GM12892 (cell line): ENCODE data around the gene CGNL1.

Source experiments
- DNase-seq: peaks from one replicate; pipeline ENCODE4 v3.0.0; 2011; ENCODE audit not compliant: insufficient read length
- FAIRE-seq: peaks from 2 replicates; lab custom pipeline; 2011; peaks lifted over from hg19 to GRCh38; lab: Jason Lieb, UNC
- POLR2A ChIP-seq: IDR thresholded peaks from 2 replicates; pipeline ENCODE4 v1.6.1; 2011; ENCODE audit warnings: low read depth, low read length, control low read depth
- POLR2AphosphoS5 ChIP-seq: IDR thresholded peaks from 2 replicates; pipeline ENCODE4 v1.6.1; 2011; ENCODE audit warnings: low read depth, low read length, control low read depth
- TAF1 ChIP-seq: IDR thresholded peaks from 2 replicates; pipeline ENCODE4 v1.6.1; 2011; ENCODE audit warnings: low read depth, mild to moderate bottlenecking, control low read depth, low read length, borderline replicate concordance

Gene CGNL1

GRCh38 chr15:57355259-57355658, 21.0 kb upstream of the CGNL1 start:
- TF ChIP-seq POLR2AphosphoS5 = no peak
- no peak for TF ChIP-seq POLR2A
- TF ChIP-seq TAF1 = no peak
- FAIRE-seq = no peak
- no peak for DNase-seq

GRCh38 chr15:57356178-57356577, 20.1 kb upstream of the CGNL1 start:
- no peak for FAIRE-seq
- no peak for TF ChIP-seq POLR2AphosphoS5
- TF ChIP-seq POLR2A = no peak
- no peak for TF ChIP-seq TAF1
- no peak for DNase-seq

- DNase-seq (no peak), FAIRE-seq (no peak)
- TF ChIP-seq POLR2AphosphoS5 (no peak), TAF1 (no peak), POLR2A (no peak)
Measured at GRCh38 chr15:57356636-57357035, 19.7 kb upstream of the CGNL1 start.

GRCh38 chr15:57357799-57358198, 18.5 kb upstream of the CGNL1 start:
- no peak for DNase-seq
- FAIRE-seq = no peak
- no peak for TF ChIP-seq TAF1
- TF ChIP-seq POLR2AphosphoS5 = no peak
- TF ChIP-seq POLR2A = no peak

GRCh38 chr15:57358571-57358970, 17.7 kb upstream of the CGNL1 start:
- TF ChIP-seq TAF1 = no peak
- TF ChIP-seq POLR2A = no peak
- no peak for TF ChIP-seq POLR2AphosphoS5
- FAIRE-seq = peak; percentile 50
- no peak for DNase-seq

GRCh38 chr15:57363661-57364060, 12.6 kb upstream of the CGNL1 start:
- DNase-seq (no peak), FAIRE-seq (no peak)
- TF ChIP-seq POLR2A (no peak), TAF1 (no peak), POLR2AphosphoS5 (no peak)

GRCh38 chr15:57364282-57365007, 11.9 kb upstream of the CGNL1 start:
- DNase-seq (no peak), FAIRE-seq (no peak)
- TF ChIP-seq POLR2AphosphoS5 = no peak
- TF ChIP-seq POLR2A = no peak
- no peak for TF ChIP-seq TAF1

- DNase-seq = no peak
- TF ChIP-seq POLR2AphosphoS5 (no peak), POLR2A (no peak), TAF1 (no peak)
- no peak for FAIRE-seq
Measured at GRCh38 chr15:57367556-57367955, 8.7 kb upstream of the CGNL1 start.

GRCh38 chr15:57370929-57371328, 5.4 kb upstream of the CGNL1 start:
- FAIRE-seq (no peak), DNase-seq (no peak)
- TF ChIP-seq POLR2AphosphoS5 (no peak), POLR2A (no peak), TAF1 (no peak)

- no peak for TF ChIP-seq TAF1
- no peak for TF ChIP-seq POLR2A
- TF ChIP-seq POLR2AphosphoS5 = no peak
- FAIRE-seq (no peak), DNase-seq (no peak)
Measured at GRCh38 chr15:57373251-57373881, 2.9 kb upstream of the CGNL1 start.

- FAIRE-seq (no peak), DNase-seq (no peak)
- TF ChIP-seq TAF1 (no peak), POLR2AphosphoS5 (no peak), POLR2A (no peak)
Measured at GRCh38 chr15:57373882-57374276, 2.4 kb upstream of the CGNL1 start.

- FAIRE-seq = no peak
- no peak for DNase-seq
- TF ChIP-seq TAF1 (no peak), POLR2A (no peak), POLR2AphosphoS5 (no peak)
Measured at GRCh38 chr15:57376696-57377477, 582 bp downstream of the CGNL1 start.
